HG02840 (cell line): ENCODE results near the gene RBM39.
"Not testable (repeated sequence)": the region's sequence is repeated elsewhere in the genome, so short reads cannot be mapped to it uniquely, and the experiment has no call there.

ENCODE experiments used
- ATAC-seq: cut with Tn5 transposase; IDR thresholded peaks from one replicate; pipeline ENCODE4 v1.9.1; 2021; ENCODE audit warnings: mild to moderate bottlenecking, moderate library complexity, moderate number of reproducible peaks; ENCODE audit not compliant: unreplicated experiment, low FRiP score

RBM39 gene

GRCh38 chr20:35741892-35742740, at the start of gene RBM39:
TSS of gene RBM39 (minus strand) at chr20:35742260. CDS start at chr20:35740874, 1,386 bp downstream.
- ATAC-seq: peak; percentile 87

- ATAC-seq: no peak
Observed at GRCh38 chr20:35791821-35792220, 49.8 kb upstream of the RBM39 start.

- no peak for ATAC-seq
Observed at GRCh38 chr20:35791097-35791496, 49.0 kb upstream of the RBM39 start.

- ATAC-seq: no peak
Observed at GRCh38 chr20:35788796-35789195, 46.7 kb upstream of the RBM39 start.

GRCh38 chr20:35785541-35785940, 43.5 kb upstream of the RBM39 start:
- not testable (repeated sequence) for ATAC-seq

GRCh38 chr20:35783811-35784210, 41.8 kb upstream of the RBM39 start:
- not testable (repeated sequence) for ATAC-seq

- ATAC-seq: no peak
Observed at GRCh38 chr20:35776513-35777101, 34.5 kb upstream of the RBM39 start.

GRCh38 chr20:35774391-35774790, 32.3 kb upstream of the RBM39 start:
- ATAC-seq: no peak

- no peak for ATAC-seq
Observed at GRCh38 chr20:35773154-35773751, 31.2 kb upstream of the RBM39 start.

GRCh38 chr20:35772563-35773058, 30.6 kb upstream of the RBM39 start:
- ATAC-seq: no peak

- ATAC-seq: peak; percentile 83
Observed at GRCh38 chr20:35771689-35772562, 29.9 kb upstream of the RBM39 start, which contains the start of gene PHF20. TSS of gene PHF20 (plus strand) at chr20:35772015. CDS start at chr20:35801523, 29,508 bp downstream.

- no peak for ATAC-seq
Observed at GRCh38 chr20:35771367-35771688, 29.3 kb upstream of the RBM39 start.

GRCh38 chr20:35768731-35769664, 26.9 kb upstream of the RBM39 start:
- ATAC-seq: no peak

GRCh38 chr20:35767683-35768481, 25.8 kb upstream of the RBM39 start:
- no peak for ATAC-seq

- ATAC-seq: no peak
Observed at GRCh38 chr20:35766843-35767242, 24.8 kb upstream of the RBM39 start.

GRCh38 chr20:35764936-35765335, 22.9 kb upstream of the RBM39 start:
- not testable (repeated sequence) for ATAC-seq

- no peak for ATAC-seq
Observed at GRCh38 chr20:35762461-35762860, 20.4 kb upstream of the RBM39 start.

- ATAC-seq: not testable (repeated sequence)
Observed at GRCh38 chr20:35761548-35761947, 19.5 kb upstream of the RBM39 start.
